ENCODE measurements around the gene RPN1.
A peak's percentile ranks its signal among the peaks of the same experiment; 100 is the strongest.
"Not testable (repeated sequence)": the region's sequence is repeated elsewhere in the genome, so short reads cannot be mapped to it uniquely, and the experiment has no call there.

Gene RPN1

DNA sequence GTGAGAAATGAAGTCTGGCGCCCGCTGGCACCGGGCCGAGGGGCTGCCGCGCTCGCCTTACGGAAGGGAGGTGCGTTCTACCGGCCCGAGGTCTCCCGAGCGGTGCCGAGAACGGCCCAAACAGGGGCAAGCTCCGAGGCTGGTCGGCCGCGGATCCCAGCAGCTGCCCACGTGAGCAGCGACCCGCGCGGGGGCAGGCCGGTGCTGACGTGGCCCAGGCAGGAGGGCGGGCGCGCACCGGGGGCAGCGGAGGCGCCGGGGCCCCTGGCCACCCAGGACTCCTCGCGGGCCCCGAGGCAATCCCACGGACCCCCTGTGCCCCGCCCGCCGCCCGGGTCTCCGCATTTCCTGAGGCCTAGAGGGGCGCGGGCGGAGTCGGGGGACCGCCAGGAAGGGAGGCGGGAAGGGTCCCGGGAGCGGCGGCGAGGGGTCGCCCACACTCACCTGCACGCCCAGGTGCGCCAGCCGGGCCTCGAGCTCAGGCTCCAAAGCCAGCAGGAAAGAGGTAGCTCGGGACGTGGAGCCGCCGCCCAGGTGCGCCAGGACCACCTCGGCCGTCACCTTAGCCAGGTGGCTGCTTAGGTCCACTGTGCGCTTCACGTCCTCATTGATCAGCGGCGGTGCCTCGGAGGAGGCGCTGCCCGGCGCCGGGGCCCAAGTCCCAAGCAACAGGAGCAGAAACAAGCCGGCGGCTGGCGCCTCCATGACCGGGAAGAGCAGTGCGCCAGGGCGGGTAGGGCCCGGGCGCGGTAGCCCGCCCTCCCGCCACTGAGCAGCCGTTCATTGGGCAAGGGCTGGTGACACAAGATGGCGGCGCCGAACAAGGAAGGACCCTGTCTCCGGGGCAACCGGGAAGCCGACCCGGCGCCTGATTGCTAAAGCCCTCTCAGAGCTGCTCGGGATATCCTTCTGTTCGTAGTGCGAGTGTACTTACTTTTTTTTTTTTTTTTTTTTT lies at the start of gene RPN1:
Gene RPN1 (minus strand): TSS at position 723 of the 955 bp plus-strand sequence. CDS start 18 bp downstream, at position 705.
- DNase-seq = peak; percentile 98

DNA sequence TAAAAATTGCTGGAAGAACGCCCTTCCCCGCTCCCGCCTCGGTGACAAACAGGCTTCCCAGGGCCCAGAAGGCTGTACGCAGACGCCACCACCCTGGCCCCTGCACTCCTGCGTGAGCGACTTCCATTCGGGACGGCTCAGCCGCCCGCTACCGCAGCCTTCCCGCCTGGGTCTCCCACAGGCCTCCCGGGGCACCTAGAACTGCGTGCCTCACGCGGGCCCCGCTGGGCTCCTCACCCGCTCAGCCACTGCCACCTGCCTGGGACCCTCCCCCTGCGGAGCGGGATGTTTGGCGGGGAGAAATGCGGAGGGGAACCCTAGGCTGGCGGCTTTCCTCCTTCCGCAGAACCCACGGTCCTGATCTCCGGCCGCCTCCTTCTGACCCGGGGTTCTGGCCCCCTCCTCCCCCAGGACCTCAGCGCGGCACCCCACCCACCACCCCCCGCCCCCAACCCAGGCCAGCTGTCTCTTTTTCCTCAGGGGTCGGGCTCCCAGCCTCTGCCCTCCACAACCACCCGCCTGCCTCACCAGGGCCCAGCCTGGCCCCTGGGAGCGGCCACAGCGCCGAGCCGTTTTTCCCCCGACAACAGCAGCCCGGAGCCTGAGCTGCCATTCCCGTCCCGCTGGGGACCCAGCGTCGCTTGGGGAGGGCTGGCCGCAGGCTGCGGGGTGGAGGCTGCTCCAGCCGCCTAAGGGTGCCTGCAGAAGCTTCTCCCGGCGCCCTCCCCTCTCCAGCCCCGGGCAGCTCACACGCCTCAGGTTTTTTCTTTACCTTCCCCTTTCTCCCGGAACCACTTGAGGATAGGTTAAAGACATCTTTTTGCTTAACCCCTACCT lies 47.8 kb upstream of the RPN1 start:
- DNase-seq = peak; percentile 63

DNA sequence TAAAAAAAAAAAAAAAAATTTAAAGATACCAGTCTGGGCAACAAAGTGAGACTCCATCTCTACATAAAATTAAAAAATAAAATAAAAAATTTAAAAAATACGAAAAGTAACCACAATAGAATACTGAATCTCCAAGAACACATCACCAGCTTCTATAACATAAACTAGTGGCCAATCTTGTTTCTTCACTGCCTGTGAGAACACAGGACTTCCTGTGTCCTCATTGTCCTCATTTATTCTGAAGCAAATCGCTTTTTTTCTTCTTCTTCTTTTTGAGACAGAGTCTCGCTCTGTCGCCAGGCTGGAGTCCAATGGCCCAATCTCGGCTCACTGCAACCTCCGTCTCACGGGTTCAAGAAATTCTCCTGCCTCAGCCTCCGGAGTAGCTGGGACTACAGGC lies 46.7 kb upstream of the RPN1 start:
- DNase-seq = peak; percentile 33

DNA sequence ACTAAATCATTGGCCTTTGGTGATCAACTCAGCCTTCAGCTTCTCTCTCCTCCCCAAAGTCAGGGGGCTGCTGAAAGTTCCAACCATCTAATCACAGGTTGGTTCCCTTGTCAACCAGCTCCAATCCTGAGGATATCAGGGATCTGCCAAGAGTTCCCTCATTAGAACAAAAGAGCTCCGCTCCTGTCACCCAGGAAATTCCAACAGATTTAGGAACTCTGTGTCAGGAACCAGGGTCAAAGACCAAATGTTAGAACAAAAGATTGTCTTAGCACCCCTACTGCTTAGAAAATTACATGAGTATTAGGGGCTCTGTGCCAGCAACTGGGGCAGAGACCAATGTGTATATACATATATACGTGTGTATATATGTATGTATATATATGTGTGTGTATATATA lies 43.1 kb upstream of the RPN1 start:
- no peak for DNase-seq

DNA sequence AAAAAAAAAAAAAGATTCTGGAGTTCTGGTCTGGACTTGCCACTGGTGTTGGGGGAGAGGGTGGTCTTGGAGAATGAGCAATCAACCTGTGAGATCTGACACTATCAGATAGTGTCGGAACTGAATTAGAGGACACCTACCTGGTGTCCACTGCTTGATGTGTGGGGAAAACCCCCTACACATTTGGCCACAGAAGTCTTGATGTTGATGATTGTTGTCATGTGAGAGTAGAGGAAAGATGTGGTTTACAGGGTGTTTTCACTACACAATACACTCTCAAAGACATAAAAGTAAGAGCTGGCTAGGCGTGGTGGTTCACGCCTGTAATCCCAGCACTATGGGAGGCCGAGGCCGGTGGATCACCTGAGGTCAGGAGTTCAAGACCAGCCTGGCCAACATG lies 38.4 kb upstream of the RPN1 start:
- DNase-seq = no peak

DNA sequence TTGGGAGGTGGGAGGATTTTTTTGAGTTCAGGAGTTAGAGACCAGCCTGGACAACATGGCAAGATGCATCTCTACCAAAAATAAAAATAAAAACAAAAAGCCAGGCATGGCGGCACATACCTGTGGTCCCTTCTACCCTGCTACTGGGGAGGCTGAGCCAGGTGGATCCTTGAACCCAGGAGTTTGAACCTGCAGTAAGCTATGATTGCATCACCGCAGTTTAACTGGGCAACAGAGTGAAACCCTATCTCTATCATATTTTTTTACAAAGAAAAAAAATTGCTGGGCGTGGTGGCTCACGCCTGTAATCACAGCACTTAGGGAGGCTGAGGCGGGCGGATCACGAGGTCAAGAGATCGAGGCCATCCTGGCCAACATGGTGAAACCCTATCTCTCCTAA lies 35.8 kb upstream of the RPN1 start:
- DNase-seq = no peak

DNA sequence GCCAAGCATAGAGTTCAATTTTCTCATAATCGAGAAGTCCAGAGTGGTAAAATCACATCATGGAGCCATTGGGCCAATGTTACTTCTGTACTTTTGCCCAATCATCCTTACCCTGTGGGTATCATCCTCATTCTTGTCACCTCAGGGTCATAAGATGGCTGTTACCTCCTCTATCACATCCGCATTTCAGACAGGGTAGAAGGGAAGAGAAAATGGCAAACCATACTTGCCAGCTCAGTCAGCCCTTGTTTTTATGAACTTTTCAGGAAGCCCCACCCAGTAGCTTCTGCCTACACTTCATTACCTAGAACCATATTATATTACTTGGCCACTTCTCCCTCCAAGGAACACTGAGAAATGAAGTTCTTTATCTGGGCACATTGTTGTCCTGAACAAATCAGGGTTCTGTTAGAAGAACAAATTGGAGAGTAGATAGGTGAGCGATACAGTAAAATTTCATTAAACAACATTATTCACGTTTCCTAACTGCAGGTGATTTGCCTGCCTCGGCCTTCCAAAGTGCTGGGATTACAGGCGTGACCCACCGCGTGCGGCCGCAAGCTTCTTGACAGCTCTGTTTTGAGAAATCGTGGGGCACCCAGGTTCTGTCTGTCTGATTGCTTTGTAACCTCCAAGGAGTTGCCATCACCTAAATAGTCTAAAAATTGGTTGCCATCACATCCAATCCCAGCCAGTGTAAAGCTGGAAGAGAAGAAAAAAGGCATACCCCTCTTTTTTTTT lies 34.5 kb upstream of the RPN1 start:
- no peak for DNase-seq

DNA sequence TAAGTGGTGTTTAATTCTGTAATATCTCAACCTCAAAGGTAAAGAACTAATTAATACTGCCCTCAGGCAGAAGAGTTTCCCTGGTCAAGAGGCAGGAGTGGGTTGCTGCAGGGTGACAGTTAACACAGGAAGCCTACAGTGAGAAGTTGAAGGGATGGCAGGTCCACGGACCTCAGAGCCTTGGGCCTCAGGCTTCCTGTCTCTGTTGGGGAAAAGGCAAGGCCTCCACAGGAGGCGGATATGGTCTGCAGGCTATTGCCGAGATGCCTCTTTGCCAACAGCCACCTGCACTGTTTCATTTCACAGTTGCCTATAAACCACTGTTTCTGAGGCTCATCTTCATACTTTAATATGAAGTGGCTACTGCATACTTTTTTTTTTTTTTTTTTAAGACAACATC lies 33.3 kb upstream of the RPN1 start:
- peak; percentile 43 for DNase-seq

DNA sequence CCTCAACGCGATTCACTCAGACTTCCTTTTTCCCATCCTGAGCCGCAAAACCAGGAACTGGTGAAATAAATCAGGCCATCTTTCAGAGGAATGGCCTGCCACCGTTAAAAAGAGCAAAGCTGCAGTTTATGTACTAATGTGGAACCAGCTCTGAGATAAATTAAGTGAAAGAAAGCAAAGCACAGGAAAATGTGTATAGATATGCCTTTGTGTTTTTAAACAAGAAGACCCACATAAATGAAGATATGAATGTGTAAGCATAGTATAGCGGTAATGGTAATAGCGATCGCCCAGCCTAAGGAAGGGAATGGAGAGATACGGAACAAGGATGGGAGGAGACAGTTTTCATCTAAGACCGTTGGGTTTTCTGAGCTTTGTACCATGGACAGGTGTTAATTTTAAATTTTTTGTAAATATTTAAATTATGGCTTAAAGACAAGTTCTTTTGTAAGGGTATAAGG lies 30.8 kb upstream of the RPN1 start:
- peak; percentile 51 for DNase-seq

DNA sequence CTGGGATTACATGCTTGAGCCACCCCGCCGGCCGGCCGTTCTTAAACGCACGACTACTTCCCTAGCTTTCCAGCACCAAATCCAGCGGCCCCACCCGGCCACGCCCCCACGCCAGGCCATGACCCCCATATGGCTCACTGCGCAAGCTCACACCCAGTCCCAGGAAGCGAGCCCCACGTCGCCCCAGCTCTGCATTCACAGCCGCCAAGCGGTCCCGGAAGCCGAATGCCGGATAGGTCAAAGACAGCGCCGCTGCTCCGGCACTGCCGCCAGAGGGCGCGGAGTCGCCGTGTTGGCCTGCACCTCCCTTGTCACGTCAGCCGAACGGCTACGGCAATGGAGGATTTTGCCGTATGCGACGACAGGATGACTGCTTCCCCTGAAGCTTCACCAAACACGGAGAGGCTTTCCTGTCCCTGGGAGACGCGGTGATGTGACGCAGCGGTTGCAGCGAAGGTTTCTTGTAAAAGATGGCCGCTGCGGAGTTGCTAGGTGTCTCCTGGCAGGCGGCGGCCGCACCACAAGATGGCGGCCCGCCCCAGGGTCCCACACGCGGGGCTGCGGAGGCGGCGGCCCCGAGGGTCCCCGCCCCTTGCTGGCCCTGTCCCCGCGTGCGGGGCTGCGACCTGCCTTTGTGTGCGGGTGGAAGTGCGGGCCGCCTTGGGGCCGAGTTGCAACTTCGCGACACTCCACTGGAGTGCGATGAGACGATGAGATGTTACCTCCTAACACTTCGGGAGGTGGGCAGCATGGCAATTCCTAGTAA lies 30.2 kb upstream of the RPN1 start:
- DNase-seq = peak; percentile 99

DNA sequence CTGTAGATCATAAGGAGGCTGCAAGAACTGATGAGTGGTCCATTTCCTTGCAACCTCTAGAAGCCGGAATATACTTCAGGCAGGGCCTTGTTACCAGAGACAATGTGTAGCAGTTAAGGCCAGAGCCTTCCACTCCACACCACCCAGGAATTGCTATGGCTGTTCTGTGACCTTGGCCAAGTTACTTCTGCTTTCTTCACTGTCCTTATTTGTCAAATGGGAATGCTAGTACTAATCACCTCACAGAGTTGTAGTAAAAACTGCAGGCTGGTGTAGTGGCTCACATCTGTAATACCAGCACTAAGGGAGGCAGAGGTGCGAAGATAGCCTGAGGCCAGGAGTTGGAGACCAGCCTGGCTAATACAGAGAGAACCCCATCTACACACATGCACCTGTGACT lies 28.7 kb upstream of the RPN1 start:
- DNase-seq = no peak

DNA sequence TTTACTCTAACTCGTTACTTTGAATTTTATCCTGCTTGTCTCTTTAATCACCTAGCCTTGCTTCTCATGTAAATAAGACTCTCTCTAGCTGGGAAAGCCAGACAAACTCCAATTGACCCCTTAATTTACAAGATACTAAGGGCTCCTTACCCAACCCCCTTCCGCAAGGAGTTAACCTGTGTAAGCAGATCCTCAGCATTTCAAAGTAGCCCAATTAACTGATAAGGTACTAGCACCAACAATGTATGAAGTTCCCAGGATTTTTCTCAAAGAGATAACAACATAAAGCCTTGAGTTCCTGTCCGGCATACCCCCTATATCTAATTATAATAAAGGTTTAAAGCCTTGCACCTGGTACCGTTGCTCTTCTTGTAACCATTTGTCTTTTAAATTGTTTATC lies 25.2 kb upstream of the RPN1 start:
- DNase-seq = not testable (repeated sequence)

DNA sequence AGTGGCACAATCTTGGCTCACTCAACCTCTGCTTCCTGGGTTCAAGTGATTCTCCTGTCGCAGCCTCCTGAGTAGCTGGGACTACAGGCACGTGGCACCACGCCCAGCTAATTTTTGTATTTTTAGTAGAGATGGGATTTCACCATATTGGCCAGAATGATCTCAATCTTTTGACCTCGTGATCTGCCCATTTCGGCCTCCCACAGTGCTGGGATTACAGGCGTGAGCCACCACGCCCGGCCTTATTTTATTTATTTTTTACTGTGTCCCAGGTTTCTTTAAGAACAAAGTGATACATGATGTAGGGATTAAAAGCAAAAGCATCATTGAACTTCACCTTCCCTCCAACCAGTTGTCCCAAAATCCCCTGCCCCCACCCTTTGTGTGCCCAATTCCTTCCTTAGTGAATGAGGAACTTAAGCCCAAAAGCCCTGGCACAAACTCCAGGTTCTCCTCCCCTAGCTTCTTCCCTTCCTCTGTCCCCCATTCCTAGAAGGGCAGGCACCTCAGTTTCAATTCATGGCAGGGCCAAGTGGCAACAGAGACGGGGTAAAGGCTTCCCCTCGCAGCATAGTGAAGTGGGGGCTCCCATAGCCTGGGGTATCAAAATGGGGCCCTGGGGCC lies 23.7 kb upstream of the RPN1 start:
- no peak for DNase-seq

DNA sequence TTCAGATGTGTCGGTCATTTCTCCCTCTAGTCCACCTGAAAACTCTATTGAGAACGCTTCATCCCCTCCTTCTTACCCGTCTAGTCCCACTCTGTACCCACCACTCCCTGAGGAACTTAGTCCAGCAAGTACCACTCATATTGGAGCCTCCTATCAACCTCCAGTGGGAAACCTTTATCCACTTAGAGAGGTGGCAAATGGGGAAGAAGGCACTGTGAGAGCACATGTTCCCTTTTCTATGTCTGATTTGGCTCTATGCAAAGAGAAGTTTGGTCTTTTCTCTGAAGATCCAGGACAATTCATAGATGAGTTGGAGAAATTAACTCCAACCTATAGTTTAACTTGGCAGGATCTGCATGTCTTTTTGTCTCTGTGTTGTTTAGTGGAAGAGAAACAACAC lies 17.0 kb upstream of the RPN1 start:
- no peak for DNase-seq

DNA sequence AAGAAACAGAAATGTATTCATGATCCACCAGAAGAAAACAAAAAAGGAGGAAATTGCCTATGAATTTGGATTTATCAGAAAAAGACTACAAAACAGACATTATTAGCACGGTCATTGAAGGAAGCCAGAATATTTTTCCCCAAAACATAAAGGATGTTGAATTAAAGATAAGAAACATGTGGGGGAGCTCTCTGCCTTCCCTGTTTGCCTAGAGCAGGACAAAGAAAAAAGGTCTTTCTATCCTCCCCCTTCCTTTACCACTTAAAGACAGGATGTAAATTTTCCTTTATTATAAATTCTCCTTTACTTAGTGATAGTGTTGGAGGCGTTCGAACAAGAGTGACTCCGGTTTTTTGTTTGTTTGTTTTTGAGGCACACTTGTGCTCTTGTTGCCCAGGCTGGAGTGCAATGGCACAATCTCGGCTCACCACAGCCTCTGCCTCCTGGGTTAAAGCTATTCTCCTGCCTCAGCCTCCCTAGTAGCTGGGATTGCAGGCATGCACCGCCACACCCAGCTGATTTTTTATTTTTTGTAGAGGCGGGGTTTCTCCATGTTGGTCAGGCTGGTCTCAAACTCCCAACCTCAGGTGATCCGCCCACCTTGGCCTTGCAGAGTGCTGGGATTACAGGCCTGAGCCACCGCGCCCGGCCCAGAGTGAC lies 14.9 kb upstream of the RPN1 start:
- DNase-seq = peak; percentile 68

DNA sequence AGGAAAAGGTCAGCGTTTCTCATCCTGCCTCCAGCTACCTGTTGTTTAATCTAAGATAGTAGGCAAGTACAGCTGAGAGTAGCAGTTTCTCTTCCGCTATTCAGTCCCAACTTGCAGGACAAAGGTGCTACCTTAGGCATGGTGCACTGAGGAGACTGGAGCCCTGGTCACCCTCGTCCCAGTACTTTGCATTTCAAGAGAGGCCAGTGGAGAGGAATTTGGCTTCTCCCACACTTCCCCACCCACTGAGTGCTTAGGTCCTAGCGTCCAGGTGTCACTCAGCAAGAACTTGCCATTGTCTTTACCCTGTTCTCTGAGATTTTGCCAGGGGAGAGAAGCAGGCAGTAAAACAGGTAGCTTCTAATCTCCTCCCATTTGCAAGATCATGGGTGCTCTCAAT lies 12.5 kb upstream of the RPN1 start:
- DNase-seq = no peak

DNA sequence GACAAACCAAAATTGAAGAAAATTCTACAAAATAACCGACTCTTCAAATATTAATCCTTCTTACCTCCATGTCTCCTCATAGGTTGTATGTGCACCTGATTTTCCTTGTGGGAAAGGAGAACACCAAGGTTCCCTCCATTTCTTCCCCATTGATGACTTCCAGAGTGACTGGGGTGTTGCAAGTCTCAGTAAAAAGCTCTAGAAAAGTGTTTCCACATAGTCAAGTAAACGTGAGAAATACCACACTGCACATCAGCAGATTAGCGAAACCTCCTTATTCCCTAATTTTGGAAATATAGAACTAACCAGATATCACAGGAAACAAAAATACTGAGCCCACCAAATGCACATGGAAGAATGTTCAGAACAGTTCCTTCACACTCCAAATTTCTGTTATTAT lies 4.9 kb upstream of the RPN1 start:
- no peak for DNase-seq

DNA sequence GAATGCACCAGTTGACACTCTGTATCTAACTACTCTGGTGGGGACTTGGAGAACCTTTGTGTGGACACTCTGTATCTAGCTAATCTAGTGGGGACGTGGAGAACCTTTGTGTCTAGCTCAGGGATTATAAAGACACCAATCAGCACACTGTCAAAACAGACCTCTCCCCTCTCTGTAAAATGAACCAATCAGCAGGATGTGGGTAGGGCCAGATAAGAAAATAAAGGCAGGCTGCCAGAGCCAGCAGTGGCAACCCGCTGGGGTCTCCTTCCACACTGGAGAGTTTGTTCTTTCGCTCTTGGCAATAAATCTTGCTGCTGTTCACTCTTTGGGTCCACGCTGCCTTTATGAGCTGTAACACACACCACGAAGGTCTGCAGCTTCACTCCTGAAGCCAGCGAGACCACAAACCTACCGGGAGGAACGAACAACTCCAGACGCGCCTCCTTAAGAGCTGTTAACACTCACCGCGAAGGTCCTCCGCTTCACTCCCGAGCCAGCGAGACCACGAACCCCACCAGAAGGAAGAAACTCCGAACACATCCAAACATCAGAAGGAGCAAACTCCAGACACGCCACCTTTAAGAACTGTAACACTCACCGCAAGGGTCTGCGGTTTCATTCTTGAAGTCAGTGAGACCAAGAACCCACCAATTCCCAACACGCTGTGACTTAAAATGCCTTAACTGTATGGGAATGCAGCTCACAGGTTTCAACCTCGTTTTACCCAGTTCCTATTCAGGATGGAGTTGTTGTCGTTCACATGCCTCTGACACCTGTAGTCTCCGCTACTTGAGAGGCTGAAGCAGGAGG lies 3.6 kb upstream of the RPN1 start:
- peak; percentile 80 for DNase-seq

DNA sequence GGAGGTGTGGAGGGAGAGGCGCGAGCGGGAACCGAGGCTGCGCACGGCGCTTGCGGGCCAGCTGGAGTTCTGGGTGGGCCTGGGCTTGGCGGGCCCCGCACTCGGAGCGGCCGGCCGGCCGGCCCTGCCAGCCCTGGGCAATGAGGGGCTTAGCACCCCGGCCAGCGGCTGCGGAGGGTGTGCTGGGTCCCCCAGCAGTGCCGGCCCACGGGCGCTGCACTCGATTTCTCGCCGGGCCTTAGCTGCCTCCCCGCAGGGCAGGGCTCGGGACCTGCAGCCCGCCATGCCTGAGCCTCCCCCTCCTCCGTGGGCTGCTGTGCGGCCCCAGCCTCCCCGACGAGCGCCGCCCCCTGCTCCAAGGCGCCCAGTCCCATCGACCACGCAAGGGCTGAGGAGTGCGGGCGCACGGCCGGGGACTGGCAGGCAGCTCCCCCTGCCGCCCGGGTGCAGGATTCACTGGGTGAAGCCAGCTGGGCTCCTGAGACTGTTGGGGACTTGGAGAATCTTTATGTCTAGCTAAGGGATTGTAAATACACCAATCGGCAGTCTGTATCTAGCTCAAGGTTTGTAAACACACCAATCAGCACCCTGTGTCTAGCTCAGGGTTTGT lies 2.9 kb upstream of the RPN1 start:
- DNase-seq = peak; percentile 54

Measured in hematopoietic multipotent progenitor cell treated with erythropoietin and hydrocortisone succinate and interleukin-3 and kit ligand, for 6 days (in vitro differentiated cells).